ENCODE results near the gene ANO6. TPM values are rescaled to one million over a fixed set of nuclear protein-coding genes. Genes with fewer than 3 reads are reported as not detected.

The ANO6 gene
- total RNA-seq, 1 experiment from 2014 or later, result 46.8 TPM

GRCh38 chr12:45409966-45410365, 194.1 kb downstream of the ANO6 start (continued):
- TF ChIP-seq MLX (CRISPR knock-in tag; IDR thresholded peaks at IDR 0.05), result no peak
- TF ChIP-seq TEAD1 (CRISPR knock-in tag; IDR thresholded peaks at IDR 0.05), result no peak

GRCh38 chr12:45411626-45412025, 195.7 kb downstream of the ANO6 start:
- TF ChIP-seq MXD4 (CRISPR knock-in tag; IDR thresholded peaks at IDR 0.05; ENCODE audit: borderline replicate concordance), result no peak
- no peak for TF ChIP-seq STAT6 (CRISPR knock-in tag; conservative IDR thresholded peaks at IDR 0.05; ENCODE audit: low read depth)
- no peak for TF ChIP-seq GABPB1 (CRISPR knock-in tag; IDR thresholded peaks at IDR 0.05)
- no peak for TF ChIP-seq ZNF423 (CRISPR knock-in tag; IDR thresholded peaks at IDR 0.05)
- no peak for TF ChIP-seq ELF4 (CRISPR knock-in tag; IDR thresholded peaks at IDR 0.05; ENCODE audit: low read depth)
- TF ChIP-seq AR (CRISPR knock-in tag; IDR thresholded peaks at IDR 0.05), result no peak
- TF ChIP-seq NFYB (CRISPR knock-in tag; conservative IDR thresholded peaks at IDR 0.05; ENCODE audit: low read depth), result no peak
- TF ChIP-seq USF2 (CRISPR knock-in tag; IDR thresholded peaks at IDR 0.05), result no peak
- no peak for TF ChIP-seq ZBTB21 (CRISPR knock-in tag; IDR thresholded peaks at IDR 0.05; ENCODE audit: borderline replicate concordance)
- no peak for TF ChIP-seq E2F5 (CRISPR knock-in tag; IDR thresholded peaks at IDR 0.05)
- no peak for TF ChIP-seq ZBTB43 (CRISPR knock-in tag; IDR thresholded peaks at IDR 0.05)
- TF ChIP-seq GTF2I (CRISPR knock-in tag; conservative IDR thresholded peaks at IDR 0.05), result no peak
- no peak for TF ChIP-seq ETV6 (CRISPR knock-in tag; IDR thresholded peaks at IDR 0.05)
- TF ChIP-seq FOXJ3 (CRISPR knock-in tag; IDR thresholded peaks at IDR 0.05; ENCODE audit: borderline replicate concordance), result no peak
- TF ChIP-seq GRHL2 (CRISPR knock-in tag; IDR thresholded peaks at IDR 0.05; ENCODE audit: insufficient replicate concordance, severe bottlenecking), result no peak
- no peak for TF ChIP-seq ZNF671 (CRISPR knock-in tag; IDR thresholded peaks at IDR 0.05)
- Mint-ChIP-seq H3K4me1 (no peaks in the 10 kb centered on the region), H3K4me3 (no peak overlapping the region), H3K27me3 (ENCODE audit: low read depth) (no peaks in the 10 kb centered on the region), H3K27ac (no peak overlapping the region), H3K9me3 (no peaks in the 10 kb centered on the region), H3K36me3 (peaks cover 37% of the 10 kb centered on the region)
- ATAC-seq, result no peak
- POLR2A ChIA-PET, result no interaction called here
- CTCF ChIA-PET, result no interaction called here
- DNase-seq (ENCODE audit: low spot score), result no peak

Data from WTC11 (cell line).